Mucosa of descending colon (tissue), 3 donors: ENCODE results near the gene CYREN. TPM values are rescaled to one million over a fixed set of nuclear protein-coding genes. Genes with fewer than 3 reads are reported as not detected.

Source experiments
- ATAC-seq: fragments of 200-7000 bp; cut with Tn5 transposase; one replicate; pipeline ENCODE4 v1.9.1; 2020; ENCODE audit warnings: mild to moderate bottlenecking, moderate library complexity
- DNase-seq, 3 donors: peaks; one replicate each; pipeline ENCODE4 v3.0.0-alpha.2; 2020
- H3K36me3 ChIP-seq: fragments of 200-600 bp; one replicate; pipeline ENCODE4 v1.8.0; 2021; ENCODE audit warnings: low read depth, mild to moderate bottlenecking
- H3K4me1 ChIP-seq: fragments of 200-600 bp; one replicate; pipeline ENCODE4 v1.8.0; 2021; ENCODE audit warnings: low read depth, mild to moderate bottlenecking
- H3K4me3 ChIP-seq: fragments of 200-600 bp; one replicate; pipeline ENCODE4 v1.8.0; 2021; ENCODE audit warnings: mild to moderate bottlenecking
- H3K9me3 ChIP-seq: fragments of 200-600 bp; one replicate; pipeline ENCODE4 v1.8.0; 2021; ENCODE audit warnings: mild to moderate bottlenecking
- CTCF ChIP-seq: fragments of 200-600 bp; IDR thresholded peaks from one replicate; pipeline ENCODE4 v1.8.0; 2022; ENCODE audit warnings: antibody characterized with exemption, mild to moderate bottlenecking
- intact Hi-C, 2 donors: fragments of 100-400 bp; cut with DNase I in 1 of 2; cut with micrococcal nuclease in 1 of 2; formaldehyde crosslinking; loops; one replicate each; pipeline versions ENCODE4 v1.11.0 to v1.11.1; 2022; cut with DNase I, micrococcal nuclease
- total RNA-seq, 3 donors: library from RNA; stranded (reverse); fragmentation: NEBNext Ultra II Directional in 2 of 3; extraction: Animal tissue kit (Norgen Biotek cat#: 25700) in 2 of 3; gene quantifications; one replicate each; pipeline versions ENCODE4 v1.2.1 to v1.2.4, GENCODE V29; 2021 to 2023
- donor health status: DM: no; HTN: no; CAD: no; lungs with moderate emphysema.
- donor health status: DM: no; HTN: no; CAD: no.
- donor health status: DM: no; HTN: yes; CAD: no.

Gene CYREN
- total RNA-seq, 3 donors from 2014 or later = 34.4 to 42.0 (median 41.2) TPM

GRCh38 chr7:135189221-135189662, 18.7 kb upstream of the CYREN start:
- Histone ChIP-seq H3K4me1 (no peaks in the 10 kb centered on the region), H3K9me3 (no peaks in the 10 kb centered on the region), H3K4me3 (no peak overlapping the region), H3K36me3 (peaks cover 3% of the 10 kb centered on the region)
- ATAC-seq = no peak
- intact Hi-C loops = no loop called here
- DNase-seq = no peak
- no peak for TF ChIP-seq CTCF

- Histone ChIP-seq H3K9me3 (no peaks in the 10 kb centered on the region), H3K4me3 (no peak overlapping the region), H3K4me1 (no peaks in the 10 kb centered on the region), H3K36me3 (peaks cover 3% of the 10 kb centered on the region)
- ATAC-seq (no peak), DNase-seq (no peak)
- intact Hi-C loops = no loop called here
- no peak for TF ChIP-seq CTCF
Observed at GRCh38 chr7:135188298-135188984, 17.9 kb upstream of the CYREN start.

- DNase-seq (no peak), ATAC-seq (no peak)
- H3K9me3 ChIP-seq = peaks cover 10% of the 10 kb centered on the region
- TF ChIP-seq CTCF = no peak
- no peak overlapping the region for H3K4me3 ChIP-seq
- peaks cover 3% of the 10 kb centered on the region for H3K36me3 ChIP-seq
- intact Hi-C loops = no loop called here
- H3K4me1 ChIP-seq = no peaks in the 10 kb centered on the region
Observed at GRCh38 chr7:135186841-135187253, 16.3 kb upstream of the CYREN start.

DNA sequence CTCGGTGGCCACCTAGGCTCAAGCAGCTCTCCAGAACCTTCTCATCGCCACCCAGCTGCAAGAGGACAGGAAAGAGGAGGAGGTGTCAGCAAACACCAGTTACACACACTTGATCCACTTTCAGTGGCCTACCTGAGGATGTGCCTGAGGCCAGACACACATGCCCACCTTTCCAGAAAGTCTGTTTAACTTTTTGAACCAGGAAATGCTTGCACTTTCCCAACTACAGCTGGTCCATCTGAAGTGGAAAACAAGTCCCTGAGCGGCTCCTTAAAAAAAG, 15.7 kb upstream of the CYREN start:
- Histone ChIP-seq H3K9me3 (peaks cover 17% of the 10 kb centered on the region), H3K36me3 (peaks cover 3% of the 10 kb centered on the region), H3K4me1 (no peaks in the 10 kb centered on the region), H3K4me3 (no peak overlapping the region)
- ATAC-seq (no peak), DNase-seq (no peak)
- no peak for TF ChIP-seq CTCF
- intact Hi-C loops = no loop called here

DNA sequence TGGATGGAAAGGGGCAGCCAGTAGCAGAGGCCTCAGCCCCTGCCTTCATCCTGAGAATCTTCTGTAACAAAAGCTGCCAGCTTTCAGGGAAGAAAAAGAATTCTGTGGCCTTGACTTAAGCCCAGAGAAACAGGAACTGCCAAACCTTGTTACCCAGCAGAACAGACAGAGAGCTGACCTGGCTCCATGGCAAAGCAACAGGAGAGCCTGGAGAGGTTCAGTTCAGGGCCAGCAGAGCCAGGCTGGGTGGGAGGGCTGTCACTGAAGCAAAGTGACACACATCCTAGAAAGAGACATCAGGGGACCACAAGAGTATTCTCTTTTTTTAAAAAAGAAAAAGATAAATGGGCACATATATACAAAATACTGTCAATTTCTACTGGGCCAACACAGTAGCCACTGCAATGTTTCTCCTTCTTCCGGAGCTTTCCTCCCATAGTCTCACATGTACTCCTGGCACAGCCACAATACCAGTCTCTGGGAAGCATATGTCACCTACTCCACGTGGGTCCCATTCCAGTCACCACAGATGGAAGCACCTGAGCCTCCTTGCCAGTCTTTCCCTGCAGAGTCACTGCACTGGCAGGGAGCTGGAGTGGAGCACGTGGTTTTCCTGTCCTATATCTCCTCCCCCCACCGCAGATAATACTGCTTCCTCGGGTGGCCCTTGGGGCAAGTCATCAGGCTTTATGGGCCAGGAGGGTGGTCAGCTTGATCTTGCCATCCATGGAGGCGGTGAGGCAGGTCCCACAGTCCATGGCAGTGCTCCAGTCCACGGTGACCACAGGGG, 15.2 kb upstream of the CYREN start:
- Histone ChIP-seq H3K4me3 (no peak overlapping the region), H3K36me3 (peaks cover 3% of the 10 kb centered on the region), H3K4me1 (no peaks in the 10 kb centered on the region), H3K9me3 (peaks cover 22% of the 10 kb centered on the region)
- ATAC-seq (no peak), DNase-seq (no peak)
- no peak for TF ChIP-seq CTCF
- intact Hi-C loops = no loop called here
